ENCODE data around the gene IL17B.

GRCh38 chr5:149362541-149362940 lies 16.6 kb downstream of the IL17B start:
- TF ChIP-seq POLR2AphosphoS5 (IDR thresholded peaks at IDR 0.05; ENCODE audit: borderline replicate concordance, low read depth, low read length) (no peak), EZH2 (IDR thresholded peaks at IDR 0.05) (no peak), FOXP2 (optimal IDR thresholded peaks at IDR 0.05; ENCODE audit: control extremely low read depth, extremely low read length, insufficient read depth) (no peak)

Measured in SK-N-MC (cell line).